ENCODE results near the gene ZBTB49. TPM values are rescaled to one million over a fixed set of nuclear protein-coding genes. Genes with fewer than 3 reads are reported as not detected.

The ZBTB49 gene
- total RNA-seq, 1 donor, result 6.2 TPM

DNA sequence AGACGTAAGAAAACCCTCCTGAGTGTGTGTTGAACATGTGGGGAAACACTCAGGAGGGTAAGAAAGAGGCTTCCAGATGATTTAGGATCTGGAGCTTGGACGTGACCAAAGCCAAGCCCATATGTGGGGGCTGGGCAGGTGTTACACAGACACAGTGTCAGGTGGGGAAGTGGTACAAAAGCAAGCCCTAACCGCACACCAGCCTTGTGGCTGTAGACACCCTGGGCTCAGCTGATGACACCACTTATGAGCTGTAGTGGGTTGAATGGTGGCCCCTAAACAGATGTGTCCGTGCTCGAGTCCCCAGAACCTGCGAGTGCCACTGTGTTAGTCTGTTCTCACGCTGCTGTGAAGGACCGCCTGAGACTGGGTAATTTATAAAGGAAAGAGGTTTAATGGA lies 71.8 kb downstream of the ZBTB49 start:
- Histone ChIP-seq H3K27ac (ENCODE audit: low read depth, low read length) (no peak overlapping the region), H3K27me3 (ENCODE audit: insufficient read depth, low read length) (peaks cover 22% of the 10 kb centered on the region), H3K4me3 (ENCODE audit: insufficient read depth, low read length) (no peak overlapping the region), H4K20me1 (ENCODE audit: insufficient read depth, low read length) (no peaks in the 10 kb centered on the region), H3K79me2 (ENCODE audit: insufficient read depth, low read length) (no peaks in the 10 kb centered on the region), H2AFZ (ENCODE audit: low read length) (no peak overlapping the region), H3K36me3 (ENCODE audit: insufficient read depth, low read length) (no peaks in the 10 kb centered on the region), H3K9me3 (ENCODE audit: low read depth, low read length) (no peaks in the 10 kb centered on the region), H3K4me1 (ENCODE audit: insufficient read depth, low read length) (no peaks in the 10 kb centered on the region), H3K4me2 (ENCODE audit: insufficient read depth, low read length) (no peak overlapping the region)
- no peak for DNase-seq (ENCODE audit: insufficient read length, low spot score, missing footprints)
- TF ChIP-seq, protein P1, sequence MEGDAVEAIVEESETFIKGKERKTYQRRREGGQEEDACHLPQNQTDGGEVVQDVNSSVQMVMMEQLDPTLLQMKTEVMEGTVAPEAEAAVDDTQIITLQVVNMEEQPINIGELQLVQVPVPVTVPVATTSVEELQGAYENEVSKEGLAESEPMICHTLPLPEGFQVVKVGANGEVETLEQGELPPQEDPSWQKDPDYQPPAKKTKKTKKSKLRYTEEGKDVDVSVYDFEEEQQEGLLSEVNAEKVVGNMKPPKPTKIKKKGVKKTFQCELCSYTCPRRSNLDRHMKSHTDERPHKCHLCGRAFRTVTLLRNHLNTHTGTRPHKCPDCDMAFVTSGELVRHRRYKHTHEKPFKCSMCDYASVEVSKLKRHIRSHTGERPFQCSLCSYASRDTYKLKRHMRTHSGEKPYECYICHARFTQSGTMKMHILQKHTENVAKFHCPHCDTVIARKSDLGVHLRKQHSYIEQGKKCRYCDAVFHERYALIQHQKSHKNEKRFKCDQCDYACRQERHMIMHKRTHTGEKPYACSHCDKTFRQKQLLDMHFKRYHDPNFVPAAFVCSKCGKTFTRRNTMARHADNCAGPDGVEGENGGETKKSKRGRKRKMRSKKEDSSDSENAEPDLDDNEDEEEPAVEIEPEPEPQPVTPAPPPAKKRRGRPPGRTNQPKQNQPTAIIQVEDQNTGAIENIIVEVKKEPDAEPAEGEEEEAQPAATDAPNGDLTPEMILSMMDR (IDR thresholded peaks at IDR 0.05; ENCODE audit: extremely low read depth, low read depth, low read length), result no peak

DNA sequence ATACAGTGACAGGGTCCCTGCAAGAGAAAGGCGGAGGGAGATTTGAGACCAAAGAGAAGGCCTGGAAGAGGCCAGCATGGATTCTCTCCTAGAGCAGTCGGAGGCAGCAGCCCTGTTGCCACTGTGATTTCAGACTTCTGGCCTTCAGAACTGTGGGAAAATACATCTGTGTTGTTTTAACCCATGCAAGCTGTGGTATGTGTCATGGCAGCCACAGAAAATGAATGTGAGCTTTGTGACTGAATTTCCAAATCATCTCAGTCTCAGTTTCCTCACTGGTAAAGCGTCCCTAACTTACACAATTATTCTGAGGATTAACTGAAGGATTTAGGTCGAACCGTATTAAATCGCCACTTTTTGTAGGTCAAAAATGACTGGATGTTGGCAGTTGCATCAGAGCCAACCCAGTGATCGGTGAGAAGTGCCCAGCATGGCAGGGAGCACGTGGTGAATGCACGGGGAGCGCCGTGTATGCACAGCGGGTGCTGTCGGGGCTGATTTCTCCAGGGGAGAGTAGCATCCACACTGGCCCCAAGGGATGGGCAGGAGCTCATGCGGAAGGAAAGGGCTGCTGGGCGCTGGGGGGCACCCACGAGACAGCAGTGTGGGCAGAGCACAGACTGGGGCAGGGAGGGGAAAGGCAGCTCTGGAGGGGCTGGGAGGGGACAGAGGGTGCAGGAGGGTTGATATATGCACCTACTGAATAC lies 73.1 kb downstream of the ZBTB49 start:
- H4K20me1 ChIP-seq (ENCODE audit: insufficient read depth, low read length), result no peaks in the 10 kb centered on the region
- H3K27ac ChIP-seq (ENCODE audit: low read depth, low read length), result no peak overlapping the region
- H3K4me3 ChIP-seq (ENCODE audit: insufficient read depth, low read length), result no peak overlapping the region
- DNase-seq (ENCODE audit: insufficient read length, low spot score, missing footprints), result no peak
- no peaks in the 10 kb centered on the region for H3K9me3 ChIP-seq (ENCODE audit: low read depth, low read length)
- TF ChIP-seq, protein P1 (IDR thresholded peaks at IDR 0.05; ENCODE audit: extremely low read depth, low read depth, low read length), result no peak
- peak overlapping the region; percentile 44 for H3K4me2 ChIP-seq (ENCODE audit: insufficient read depth, low read length)
- no peaks in the 10 kb centered on the region for H3K36me3 ChIP-seq (ENCODE audit: insufficient read depth, low read length)
- H3K27me3 ChIP-seq (ENCODE audit: insufficient read depth, low read length), result peaks cover 17% of the 10 kb centered on the region
- no peaks in the 10 kb centered on the region for H3K4me1 ChIP-seq (ENCODE audit: insufficient read depth, low read length)
- H2AFZ ChIP-seq (ENCODE audit: low read length), result no peak overlapping the region
- no peaks in the 10 kb centered on the region for H3K79me2 ChIP-seq (ENCODE audit: insufficient read depth, low read length)

DNA sequence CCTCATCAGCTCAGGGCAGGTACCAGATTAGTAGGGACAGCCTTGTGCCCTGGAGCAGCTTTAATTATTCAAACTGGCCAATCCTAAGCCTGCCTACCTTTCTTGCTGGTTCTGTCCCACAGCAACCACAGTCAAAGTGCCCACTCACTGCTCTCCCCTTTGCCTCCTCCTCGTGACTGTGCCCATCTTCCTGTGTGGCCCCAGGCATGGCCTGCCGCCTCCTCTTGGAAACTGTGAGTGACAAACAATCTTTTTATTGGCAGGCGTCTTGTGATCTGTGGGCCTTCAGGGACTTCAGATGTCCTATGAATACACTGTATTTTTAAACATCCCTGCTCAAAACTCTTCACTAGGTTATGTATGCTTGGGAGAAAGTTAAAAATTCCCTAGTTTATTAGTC lies 74.0 kb downstream of the ZBTB49 start:
- Histone ChIP-seq H2AFZ (ENCODE audit: low read length) (no peak overlapping the region), H3K9me3 (ENCODE audit: low read depth, low read length) (no peaks in the 10 kb centered on the region), H3K36me3 (ENCODE audit: insufficient read depth, low read length) (no peaks in the 10 kb centered on the region), H3K79me2 (ENCODE audit: insufficient read depth, low read length) (no peaks in the 10 kb centered on the region), H3K4me1 (ENCODE audit: insufficient read depth, low read length) (no peaks in the 10 kb centered on the region), H3K4me3 (ENCODE audit: insufficient read depth, low read length) (no peak overlapping the region), H3K27ac (ENCODE audit: low read depth, low read length) (no peak overlapping the region), H4K20me1 (ENCODE audit: insufficient read depth, low read length) (no peaks in the 10 kb centered on the region), H3K27me3 (ENCODE audit: insufficient read depth, low read length) (peaks cover 8% of the 10 kb centered on the region), H3K4me2 (ENCODE audit: insufficient read depth, low read length) (no peak overlapping the region)
- TF ChIP-seq, protein P1 (IDR thresholded peaks at IDR 0.05; ENCODE audit: extremely low read depth, low read depth, low read length), result no peak
- DNase-seq (ENCODE audit: insufficient read length, low spot score, missing footprints), result no peak

DNA sequence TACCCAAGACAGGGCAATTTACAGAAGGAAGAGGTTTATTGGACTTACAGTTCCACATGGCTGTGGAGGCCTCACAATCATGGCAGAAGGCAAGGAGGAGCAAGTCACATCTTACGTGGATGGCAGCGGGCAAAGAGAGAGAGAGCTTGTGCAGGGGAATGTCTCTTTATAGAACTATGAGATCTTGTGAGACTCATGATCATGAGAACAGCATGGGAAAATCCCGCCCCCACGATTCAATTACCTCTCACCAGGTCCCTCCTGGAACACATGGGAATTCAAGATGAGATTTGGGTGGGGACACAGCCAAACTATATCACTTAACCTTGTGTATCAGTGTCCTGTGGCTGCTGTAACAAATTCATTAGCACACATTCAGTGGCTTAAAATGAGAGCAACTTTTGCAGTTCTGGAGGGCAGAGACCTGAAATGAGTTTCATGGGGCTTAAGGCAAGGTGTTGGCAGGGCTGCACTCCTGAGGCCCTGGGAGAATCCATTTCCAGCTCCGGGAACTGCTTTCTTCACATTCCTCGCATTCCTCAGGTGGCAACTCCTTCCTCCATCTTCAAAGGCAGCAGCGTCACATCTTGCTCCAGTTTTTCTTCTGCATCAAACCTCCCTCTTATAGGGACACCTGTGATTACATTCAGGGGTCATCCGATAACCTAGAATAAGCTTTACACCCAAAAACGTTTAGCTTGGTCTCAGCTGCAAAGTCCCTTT lies 74.6 kb downstream of the ZBTB49 start:
- H2AFZ ChIP-seq (ENCODE audit: low read length), result no peak overlapping the region
- no peak overlapping the region for H3K4me2 ChIP-seq (ENCODE audit: insufficient read depth, low read length)
- TF ChIP-seq, protein P1 (IDR thresholded peaks at IDR 0.05; ENCODE audit: extremely low read depth, low read depth, low read length), result no peak
- peaks cover 8% of the 10 kb centered on the region for H3K27me3 ChIP-seq (ENCODE audit: insufficient read depth, low read length)
- H3K27ac ChIP-seq (ENCODE audit: low read depth, low read length), result no peak overlapping the region
- no peak overlapping the region for H3K4me3 ChIP-seq (ENCODE audit: insufficient read depth, low read length)
- no peaks in the 10 kb centered on the region for H3K4me1 ChIP-seq (ENCODE audit: insufficient read depth, low read length)
- H4K20me1 ChIP-seq (ENCODE audit: insufficient read depth, low read length), result no peaks in the 10 kb centered on the region
- no peaks in the 10 kb centered on the region for H3K79me2 ChIP-seq (ENCODE audit: insufficient read depth, low read length)
- H3K36me3 ChIP-seq (ENCODE audit: insufficient read depth, low read length), result no peaks in the 10 kb centered on the region
- no peaks in the 10 kb centered on the region for H3K9me3 ChIP-seq (ENCODE audit: low read depth, low read length)
- no peak for DNase-seq (ENCODE audit: insufficient read length, low spot score, missing footprints)
